Activated CD4-positive, alpha-beta T cell treated with anti-CD3 and anti-CD28 coated beads for 1 hour (primary cell): ENCODE data around the gene COL4A1.

Source experiments
- DNase-seq: peaks from one replicate; pipeline ENCODE4 v3.0.0-alpha.2; 2020

Gene COL4A1

DNA sequence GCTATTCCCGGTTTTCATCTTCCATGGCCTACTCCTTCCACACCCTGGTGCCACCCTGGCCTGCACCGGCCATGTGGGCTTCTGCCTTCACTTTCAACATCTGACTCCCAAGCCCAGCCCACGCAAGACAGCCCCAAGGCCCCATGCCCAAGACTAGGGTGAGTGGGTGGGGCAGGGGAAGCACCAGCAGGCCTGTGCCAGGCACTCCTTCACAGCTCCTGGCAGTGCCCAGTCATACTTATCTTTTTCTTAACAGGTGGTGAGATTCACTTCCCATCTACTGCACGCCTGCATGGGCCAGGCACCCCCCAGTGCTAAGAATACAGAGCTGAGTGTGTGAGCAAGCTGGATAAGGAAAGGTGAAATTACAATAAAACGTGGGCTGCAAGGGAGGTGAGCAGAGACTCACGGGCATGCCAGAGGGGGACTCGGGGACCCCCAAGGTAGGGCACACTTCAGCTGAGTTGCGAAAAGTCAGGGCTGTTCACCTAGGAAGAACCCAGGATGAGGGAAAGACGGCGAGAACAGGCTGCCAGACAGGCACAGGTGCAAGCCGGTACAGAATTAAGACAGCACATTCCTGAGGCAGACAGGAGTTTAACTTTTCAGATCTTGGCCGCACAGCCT lies 55.7 kb downstream of the COL4A1 start:
- no peak for DNase-seq

DNA sequence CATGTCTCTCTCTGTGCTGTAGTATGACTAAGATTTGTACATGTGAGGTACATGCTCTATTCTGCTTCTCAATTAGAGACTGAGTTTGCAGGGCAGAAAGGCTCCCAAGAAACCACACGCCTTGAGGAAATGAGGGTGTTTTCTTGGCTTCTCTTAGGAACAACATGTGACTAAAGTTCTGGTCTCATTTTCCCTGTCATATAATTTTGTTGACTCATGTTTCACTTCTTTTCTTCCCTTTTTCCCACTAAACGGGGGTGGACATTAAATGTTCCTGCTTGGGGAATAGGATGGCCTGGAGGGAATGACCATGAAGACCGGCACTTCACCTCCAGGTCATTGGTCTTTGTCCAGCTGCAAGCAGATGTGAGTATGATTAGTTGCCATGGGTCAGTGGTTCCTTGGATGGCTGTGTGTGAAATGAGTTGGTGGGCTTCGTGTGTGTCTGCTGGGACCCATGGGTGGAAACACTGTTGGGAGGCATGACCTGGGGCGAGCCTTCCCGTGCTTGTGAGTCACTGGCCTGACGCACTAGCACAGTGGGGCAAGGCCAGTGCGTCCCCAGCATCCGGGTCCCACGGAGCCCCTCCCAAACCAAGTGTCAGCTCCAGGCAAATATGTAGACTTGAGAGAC lies 56.6 kb downstream of the COL4A1 start:
- DNase-seq: no peak

DNA sequence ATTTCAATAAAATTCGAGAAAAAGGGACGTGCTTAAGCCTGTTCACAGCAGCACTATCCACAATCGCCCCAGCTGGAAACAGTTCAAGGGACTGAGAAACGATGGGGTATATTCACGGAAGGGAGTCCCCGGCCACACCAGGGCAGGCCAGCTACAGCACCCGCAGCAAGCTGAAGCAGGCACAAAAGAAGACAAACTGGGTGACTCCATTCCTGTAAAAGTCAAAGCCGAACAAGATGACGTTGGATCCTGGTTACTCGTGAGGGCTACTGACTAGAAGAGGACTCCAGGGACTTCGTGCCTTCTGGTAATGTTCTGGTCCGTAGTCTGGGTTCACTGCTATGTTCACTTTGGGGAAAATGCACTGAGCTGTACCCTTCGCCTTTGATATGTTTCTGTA lies 57.6 kb downstream of the COL4A1 start:
- no peak for DNase-seq

- no peak for DNase-seq
Observed at GRCh38 chr13:110248449-110249143, 58.4 kb downstream of the COL4A1 start.

DNA sequence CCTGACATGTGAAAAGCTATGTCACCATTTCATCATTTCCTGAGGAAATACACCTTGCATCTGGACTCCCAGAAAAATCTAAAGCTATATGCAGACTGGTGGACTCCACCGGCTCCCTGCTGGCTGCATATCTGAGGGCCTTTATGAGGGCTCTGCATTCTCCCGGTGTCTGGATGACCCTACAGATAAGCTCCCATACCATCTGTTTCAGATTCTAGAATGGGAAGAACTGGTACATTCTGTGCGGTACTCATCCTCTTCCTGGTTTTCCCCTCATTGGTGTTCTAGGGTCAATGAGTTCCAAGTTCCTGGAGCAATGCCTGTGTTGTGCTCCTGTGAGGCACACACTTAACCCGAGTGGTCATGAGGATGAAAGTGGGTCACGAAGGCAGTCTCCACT lies 60.4 kb downstream of the COL4A1 start:
- DNase-seq: no peak

GRCh38 chr13:110245416-110245899 lies 61.5 kb downstream of the COL4A1 start:
- DNase-seq: no peak

DNA sequence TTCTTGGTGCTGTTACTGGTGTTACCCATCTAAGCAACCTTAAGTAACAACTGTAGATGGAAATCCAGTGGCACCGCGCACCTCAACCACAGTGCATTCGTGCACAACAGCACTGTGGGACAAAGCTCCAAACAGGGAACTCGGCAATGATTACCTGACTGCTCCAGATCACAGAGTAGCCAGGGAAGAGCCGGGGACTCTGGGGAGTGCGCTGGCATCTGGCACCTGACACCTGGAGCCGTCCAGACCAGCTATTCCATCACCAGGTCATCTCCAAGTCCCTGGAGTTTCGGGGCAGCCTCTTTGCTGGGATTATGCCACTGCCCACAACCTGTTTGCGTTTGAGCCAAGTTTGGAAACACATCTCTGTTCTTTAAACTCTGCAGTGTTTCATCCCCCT lies 62.0 kb downstream of the COL4A1 start:
- DNase-seq: no peak

- DNase-seq: no peak
Observed at GRCh38 chr13:110244071-110244830, 62.7 kb downstream of the COL4A1 start.

DNA sequence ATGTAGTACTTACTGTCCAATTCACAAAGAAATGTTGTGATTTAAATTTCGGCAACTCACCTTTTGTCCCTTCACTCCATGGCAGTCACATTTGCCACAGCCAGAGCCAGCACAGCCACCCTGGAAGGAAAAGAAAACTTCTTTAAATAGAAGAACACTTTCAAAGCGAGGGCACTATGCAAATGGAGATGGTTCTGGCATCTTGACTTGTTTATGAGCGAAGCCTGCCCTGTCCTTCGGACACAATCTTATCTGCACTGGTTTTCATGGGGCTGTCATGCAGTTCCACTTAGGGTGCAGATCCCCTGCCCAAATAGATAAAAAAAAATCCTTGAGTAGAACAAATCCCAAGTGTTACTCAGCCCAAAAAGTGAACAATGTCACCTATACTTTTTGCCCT lies 64.3 kb downstream of the COL4A1 start:
- DNase-seq: no peak

DNA sequence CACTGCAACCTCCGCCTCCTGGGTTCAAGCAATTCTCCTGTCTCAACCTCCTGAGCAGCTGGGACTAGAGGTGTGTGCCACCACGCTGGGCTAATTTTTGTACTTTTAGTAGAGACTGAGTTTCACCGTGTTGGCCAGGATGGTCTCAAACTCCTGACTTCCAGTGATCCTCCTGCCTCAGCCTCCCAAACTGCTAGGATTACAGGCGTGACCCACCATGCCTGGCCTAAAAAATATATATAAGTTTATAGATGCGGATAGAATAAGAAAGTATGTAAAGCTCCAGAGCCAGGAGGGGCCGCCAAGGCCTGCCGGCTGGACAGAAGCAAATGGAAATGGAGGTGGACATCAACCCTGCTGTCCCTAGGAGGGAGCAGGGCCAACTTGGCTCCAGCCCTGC lies 66.0 kb downstream of the COL4A1 start:
- DNase-seq: no peak

DNA sequence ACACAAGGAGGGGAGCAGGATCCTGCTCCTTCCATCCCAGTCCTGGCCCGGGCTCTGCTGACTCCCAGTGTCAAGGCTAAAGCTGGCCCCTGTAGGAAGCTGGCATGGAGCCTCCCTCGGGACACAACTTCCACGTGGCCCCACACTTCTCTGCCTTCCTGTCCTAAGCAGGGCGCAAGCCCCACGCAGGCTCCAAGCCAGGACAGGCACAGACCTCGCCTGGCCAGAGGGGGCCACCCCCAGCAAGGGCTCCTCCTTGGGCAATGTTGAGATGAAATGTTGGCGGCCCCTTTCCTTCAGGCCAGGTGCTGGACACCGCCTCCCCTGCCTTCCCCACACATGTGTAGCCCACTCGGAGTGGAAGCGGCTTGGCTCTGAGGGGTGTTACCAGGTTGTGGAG lies 66.6 kb downstream of the COL4A1 start:
- DNase-seq: no peak

GRCh38 chr13:110239280-110240125 lies 67.5 kb downstream of the COL4A1 start:
- DNase-seq: no peak

GRCh38 chr13:110238818-110239195 lies 68.2 kb downstream of the COL4A1 start:
- DNase-seq: no peak

DNA sequence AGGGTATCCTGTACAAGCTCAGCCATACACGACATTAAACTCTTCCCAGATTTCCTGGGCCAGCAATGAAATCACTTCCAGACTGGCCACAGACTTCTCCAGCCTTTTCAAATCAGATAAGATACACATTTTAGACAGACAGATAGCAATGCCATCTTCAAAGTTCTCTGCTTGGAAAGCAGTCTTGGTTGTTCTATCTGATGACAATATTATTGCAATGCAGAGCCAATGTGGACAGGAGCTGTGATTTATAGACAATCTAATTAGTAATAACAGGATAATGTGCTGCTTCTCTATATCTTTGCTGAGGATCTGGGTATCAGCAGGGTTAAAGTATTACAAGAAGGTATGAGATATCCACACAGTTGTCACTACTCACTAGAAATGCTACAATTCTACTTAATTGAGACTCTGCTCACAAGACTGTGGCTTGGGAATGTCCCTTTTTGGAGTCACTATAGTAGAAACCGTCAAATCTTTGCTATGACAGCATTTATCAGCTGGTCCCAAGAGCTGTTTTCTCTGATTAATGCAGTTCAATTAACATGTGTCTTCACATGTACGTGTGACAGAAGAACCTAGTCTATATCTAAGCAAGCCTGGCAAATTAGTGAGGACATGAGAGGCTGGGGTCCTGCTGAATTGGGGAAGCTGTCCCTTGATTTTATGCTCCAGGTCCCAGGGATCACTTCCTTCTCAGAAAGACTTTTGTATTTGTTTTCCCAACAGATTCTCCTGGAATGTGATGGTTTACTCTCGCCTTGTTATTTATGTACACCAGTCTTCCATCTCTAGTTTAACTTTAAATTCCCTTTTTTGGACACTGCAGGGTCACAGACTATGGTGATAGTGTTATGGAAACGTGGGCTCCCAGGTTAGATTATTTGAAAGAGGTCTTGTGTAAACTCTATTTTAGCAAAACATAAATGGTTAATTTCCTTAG lies 68.8 kb downstream of the COL4A1 start:
- no peak for DNase-seq

DNA sequence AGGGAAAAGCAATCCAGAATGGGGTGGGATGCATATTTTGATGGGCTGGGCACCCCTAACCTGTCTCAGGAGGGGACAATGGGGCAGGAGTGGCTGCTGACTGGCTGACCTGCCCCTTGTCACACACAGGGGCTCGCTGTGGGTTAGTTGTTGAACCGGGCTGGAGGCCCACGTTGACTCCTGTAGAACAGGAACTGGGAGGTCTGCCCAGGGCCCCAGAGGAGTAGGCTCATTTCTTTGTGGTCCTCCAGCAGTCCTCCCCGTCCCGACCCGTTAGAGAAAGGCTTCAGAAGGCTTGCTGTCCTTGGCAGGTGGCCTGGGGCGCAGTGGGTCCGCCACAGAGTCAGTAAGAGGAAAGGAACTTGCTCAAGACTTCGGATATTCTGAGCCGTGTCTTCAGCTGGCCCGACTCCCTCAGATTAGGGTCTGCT lies 70.1 kb downstream of the COL4A1 start:
- DNase-seq: no peak

- DNase-seq: no peak
Observed at GRCh38 chr13:110236431-110236830, 70.5 kb downstream of the COL4A1 start.

GRCh38 chr13:110234532-110234931 lies 72.4 kb downstream of the COL4A1 start:
- no peak for DNase-seq

DNA sequence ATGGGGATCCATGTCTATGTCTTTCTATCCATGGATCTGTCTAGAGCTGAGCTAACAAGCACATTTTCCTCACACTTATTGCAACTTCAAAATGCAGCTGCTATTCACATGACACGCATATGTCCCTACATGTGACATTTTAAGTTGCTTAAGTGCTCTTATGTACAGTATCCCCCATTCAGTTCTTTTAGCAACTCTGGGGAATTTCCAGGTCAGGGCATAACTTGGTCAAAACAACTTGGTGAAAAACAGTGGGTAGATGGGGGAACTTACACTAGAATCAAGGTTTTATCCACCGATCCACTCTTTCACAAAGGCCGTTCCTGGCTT lies 73.0 kb downstream of the COL4A1 start:
- no peak for DNase-seq

- no peak for DNase-seq
Observed at GRCh38 chr13:110233181-110233950, 73.6 kb downstream of the COL4A1 start.

DNA sequence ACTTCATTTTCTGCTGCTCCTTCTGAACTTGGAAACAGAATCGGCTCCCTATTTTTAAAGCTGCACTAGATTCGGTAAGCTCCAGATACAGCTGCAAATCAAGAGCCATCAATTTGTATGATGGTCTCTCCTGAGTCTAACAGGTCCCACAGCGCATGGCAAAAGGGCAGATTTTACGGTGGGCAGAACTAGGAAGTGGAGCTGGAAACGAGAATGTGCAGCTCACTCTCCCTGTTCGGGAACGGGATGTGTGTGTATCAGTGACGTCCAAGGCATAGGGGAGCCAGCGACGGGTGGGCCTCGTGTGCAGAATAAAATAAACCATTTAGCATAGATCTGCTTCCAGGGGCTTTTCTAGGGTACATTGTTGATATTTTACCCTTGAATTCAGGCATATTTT lies 74.2 kb downstream of the COL4A1 start:
- no peak for DNase-seq

DNA sequence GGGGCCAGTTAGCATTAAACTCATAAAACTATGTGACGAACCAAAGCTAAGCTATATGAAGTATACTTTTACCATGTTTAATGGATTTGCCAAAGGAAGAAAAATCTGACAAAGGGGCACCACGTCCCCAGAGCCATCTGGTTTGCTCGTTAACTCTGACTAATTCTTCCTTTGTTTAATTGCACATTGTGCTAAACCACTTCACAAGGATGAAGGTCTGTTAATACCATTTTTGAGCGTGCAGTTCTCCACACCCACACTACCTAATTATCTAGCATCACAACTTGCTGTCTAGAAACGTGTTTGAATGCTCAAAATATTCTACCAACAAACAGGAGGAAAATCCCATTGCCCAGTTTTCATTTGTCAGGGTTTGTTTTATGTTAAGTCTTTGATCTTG lies 74.8 kb downstream of the COL4A1 start:
- DNase-seq: no peak
